Stimulated activated naive B cell treated with anti-CD40 and anti-IgM and Interleukin-4, amounts not matched to agents 10 μg/mL and 1 μg/mL and 100 μg/mL, for 72 hours (primary cell): ENCODE results near the gene LRCOL1.
A peak's percentile ranks its signal among the peaks of the same experiment; 100 is the strongest.

Experiments used
- ATAC-seq, 2 donors: fragments of 150-1000 bp; cut with Tn5 transposase; replicated peaks; 2 replicates each; pipeline ENCODE4 v1.10.0; 2021; ENCODE audit warnings: moderate library complexity in 1 of 2
- DNase-seq: peaks from one replicate; pipeline ENCODE4 v3.0.0; 2021
- H3K27ac Mint-ChIP-seq: one replicate; pipeline ENCODE4 v1.8.0; 2022; ENCODE audit warnings: mild to moderate bottlenecking, mixed read lengths
- H3K27me3 Mint-ChIP-seq, 2 donors: one replicate each; pipeline ENCODE4 v1.8.0; 2022; ENCODE audit warnings: mixed read lengths in 2 of 2
- H3K36me3 Mint-ChIP-seq, 2 donors: one replicate each; pipeline ENCODE4 v1.8.0; 2022; ENCODE audit warnings: mixed read lengths in 2 of 2, mild to moderate bottlenecking in 1 of 2
- H3K4me1 Mint-ChIP-seq, 2 donors: one replicate each; pipeline ENCODE4 v1.8.0; 2022; ENCODE audit warnings: mixed read lengths in 2 of 2, mild to moderate bottlenecking in 1 of 2
- H3K4me3 Mint-ChIP-seq, 2 donors: one replicate each; pipeline ENCODE4 v1.8.0; 2022; ENCODE audit warnings: mild to moderate bottlenecking in 2 of 2, mixed read lengths in 2 of 2, moderate library complexity in 1 of 2
- H3K9me3 Mint-ChIP-seq, 2 donors: one replicate each; pipeline ENCODE4 v1.8.0; 2022; ENCODE audit warnings: mixed read lengths in 2 of 2, mild to moderate bottlenecking in 1 of 2

LRCOL1 gene

GRCh38 chr12:132625731-132626430 lies 15.5 kb upstream of the LRCOL1 start:
- Mint-ChIP-seq H3K4me3 (no peak overlapping the region), H3K9me3 (no peaks in the 10 kb centered on the region), H3K36me3 (peaks cover 31 to 41% of the 10 kb centered on the region in 2 donors), H3K4me1 (no peaks in the 10 kb centered on the region), H3K27ac (no peak overlapping the region), H3K27me3 (no peaks in the 10 kb centered on the region)
- ATAC-seq (no peak), DNase-seq (no peak)

GRCh38 chr12:132624910-132625630 lies 14.7 kb upstream of the LRCOL1 start:
- Mint-ChIP-seq H3K4me3 (no peak overlapping the region), H3K4me1 (no peaks in the 10 kb centered on the region), H3K36me3 (peaks cover 24 to 34% of the 10 kb centered on the region in 2 donors), H3K9me3 (no peaks in the 10 kb centered on the region), H3K27ac (no peak overlapping the region), H3K27me3 (no peaks in the 10 kb centered on the region)
- ATAC-seq (no peak), DNase-seq (no peak)

DNA sequence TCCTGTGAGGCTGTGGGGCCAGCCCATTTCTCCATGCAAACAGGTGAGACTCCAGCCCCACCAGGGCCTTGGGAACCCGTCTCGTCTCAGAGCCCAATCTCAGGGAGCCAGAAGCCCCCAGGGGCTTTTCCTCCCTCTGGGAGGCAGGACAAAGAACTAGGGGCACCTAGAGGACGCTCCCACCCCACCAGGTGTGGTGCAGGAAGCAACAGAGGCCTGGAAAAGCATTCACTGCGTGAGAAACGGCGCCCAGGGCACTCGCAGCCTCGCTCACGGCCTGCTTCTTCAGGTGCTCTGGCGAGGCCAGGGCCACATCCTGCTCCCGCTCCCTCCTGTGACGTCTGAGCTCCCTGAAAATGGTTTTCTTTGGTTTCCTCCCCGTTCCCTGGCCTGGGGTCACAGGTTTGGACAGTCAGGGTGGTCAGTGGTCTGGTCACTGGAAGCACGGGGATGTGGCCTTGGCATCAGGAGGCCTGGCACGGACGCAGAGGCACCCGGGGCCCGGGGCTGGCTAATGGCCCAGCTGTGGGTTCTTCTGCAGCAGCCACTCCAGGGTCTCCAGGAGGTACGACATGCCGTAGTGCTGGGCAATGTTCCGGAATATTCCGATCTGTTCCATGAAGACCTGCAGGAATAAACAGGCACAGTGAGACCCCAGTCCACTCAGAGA lies 13.9 kb upstream of the LRCOL1 start:
- Mint-ChIP-seq H3K27me3 (no peaks in the 10 kb centered on the region), H3K4me3 (no peak overlapping the region), H3K4me1 (no peaks in the 10 kb centered on the region), H3K27ac (no peak overlapping the region), H3K9me3 (no peaks in the 10 kb centered on the region), H3K36me3 (peaks cover 17 to 26% of the 10 kb centered on the region in 2 donors)
- ATAC-seq = no peak
- no peak for DNase-seq

DNA sequence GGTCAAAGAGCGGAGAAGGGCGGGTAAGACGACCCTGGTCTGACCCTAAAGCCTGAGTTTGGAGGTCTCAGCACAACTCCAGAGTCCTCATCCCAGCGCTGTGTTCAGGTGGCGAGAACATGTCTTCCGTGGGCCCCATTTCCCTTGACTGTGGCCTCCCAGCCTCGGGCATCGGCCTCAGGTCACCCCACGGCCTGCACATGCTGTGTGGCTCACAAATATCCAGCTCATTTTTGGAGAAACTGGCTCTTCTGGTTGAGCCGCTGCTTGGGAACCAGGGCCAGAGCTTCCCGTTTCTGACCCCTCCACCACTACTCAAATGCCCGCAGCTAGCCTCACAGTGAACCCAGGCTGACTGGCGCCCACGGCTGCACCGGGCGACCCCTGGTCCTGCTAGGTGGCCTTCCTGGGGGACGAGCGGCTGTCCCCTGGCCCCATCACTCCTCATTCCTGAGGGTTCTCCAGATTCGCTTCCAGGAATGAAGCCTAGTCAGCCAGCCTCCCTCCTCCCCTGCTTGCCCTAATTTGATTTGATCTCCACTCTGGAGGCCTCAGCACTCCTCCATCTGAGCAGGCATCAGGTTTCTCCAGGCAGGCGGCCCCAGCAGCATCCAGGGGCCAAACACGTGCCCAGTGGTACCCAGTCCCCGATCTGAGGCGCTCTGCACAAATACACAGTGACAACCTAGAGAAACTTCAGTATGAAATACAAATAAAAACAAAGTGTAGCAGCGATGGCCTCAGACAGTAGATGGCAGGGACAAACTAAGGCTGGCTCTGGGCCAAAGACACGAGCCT lies 12.9 kb upstream of the LRCOL1 start:
- Mint-ChIP-seq H3K27me3 (peaks cover under 1 to 1% of the 10 kb centered on the region in 2 donors), H3K4me3 (no peak overlapping the region), H3K4me1 (peaks cover 0 to under 1% of the 10 kb centered on the region in 2 donors), H3K9me3 (no peaks in the 10 kb centered on the region), H3K36me3 (peaks cover 14 to 20% of the 10 kb centered on the region in 2 donors), H3K27ac (no peak overlapping the region)
- ATAC-seq = no peak
- no peak for DNase-seq

GRCh38 chr12:132622437-132623071 lies 12.2 kb upstream of the LRCOL1 start:
- Mint-ChIP-seq H3K27me3 (peaks cover 7 to 8% of the 10 kb centered on the region in 2 donors), H3K4me3 (no peak overlapping the region), H3K36me3 (peaks cover 19 to 27% of the 10 kb centered on the region in 2 donors), H3K4me1 (peaks cover 5 to 8% of the 10 kb centered on the region in 2 donors), H3K27ac (peak overlapping the region; percentile 42), H3K9me3 (peaks cover 2 to 5% of the 10 kb centered on the region in 2 donors)
- ATAC-seq (no peak), DNase-seq (no peak)

GRCh38 chr12:132621657-132622435 lies 11.5 kb upstream of the LRCOL1 start:
- H3K36me3 Mint-ChIP-seq = peaks cover 20 to 28% of the 10 kb centered on the region in 2 donors
- peaks cover 13 to 15% of the 10 kb centered on the region in 2 donors for H3K27me3 Mint-ChIP-seq
- peak overlapping the region; percentile 80 for H3K27ac Mint-ChIP-seq
- peaks cover 5 to 8% of the 10 kb centered on the region in 2 donors for H3K4me1 Mint-ChIP-seq
- H3K4me3 Mint-ChIP-seq = no peak overlapping the region
- H3K9me3 Mint-ChIP-seq = peaks cover 2 to 5% of the 10 kb centered on the region in 2 donors
- no peak for ATAC-seq
- no peak for DNase-seq

- no peak overlapping the region for H3K4me3 Mint-ChIP-seq
- DNase-seq = no peak
- peaks cover 16 to 22% of the 10 kb centered on the region in 2 donors for H3K27me3 Mint-ChIP-seq
- peaks cover 5 to 8% of the 10 kb centered on the region in 2 donors for H3K4me1 Mint-ChIP-seq
- peak in 1 of 2 donors; percentile 11 for ATAC-seq
- H3K36me3 Mint-ChIP-seq = peaks cover 20 to 32% of the 10 kb centered on the region in 2 donors
- H3K27ac Mint-ChIP-seq = peak overlapping the region; percentile 63
- H3K9me3 Mint-ChIP-seq = peaks cover 2 to 5% of the 10 kb centered on the region in 2 donors
Measured at GRCh38 chr12:132620899-132621656, 10.7 kb upstream of the LRCOL1 start.

DNA sequence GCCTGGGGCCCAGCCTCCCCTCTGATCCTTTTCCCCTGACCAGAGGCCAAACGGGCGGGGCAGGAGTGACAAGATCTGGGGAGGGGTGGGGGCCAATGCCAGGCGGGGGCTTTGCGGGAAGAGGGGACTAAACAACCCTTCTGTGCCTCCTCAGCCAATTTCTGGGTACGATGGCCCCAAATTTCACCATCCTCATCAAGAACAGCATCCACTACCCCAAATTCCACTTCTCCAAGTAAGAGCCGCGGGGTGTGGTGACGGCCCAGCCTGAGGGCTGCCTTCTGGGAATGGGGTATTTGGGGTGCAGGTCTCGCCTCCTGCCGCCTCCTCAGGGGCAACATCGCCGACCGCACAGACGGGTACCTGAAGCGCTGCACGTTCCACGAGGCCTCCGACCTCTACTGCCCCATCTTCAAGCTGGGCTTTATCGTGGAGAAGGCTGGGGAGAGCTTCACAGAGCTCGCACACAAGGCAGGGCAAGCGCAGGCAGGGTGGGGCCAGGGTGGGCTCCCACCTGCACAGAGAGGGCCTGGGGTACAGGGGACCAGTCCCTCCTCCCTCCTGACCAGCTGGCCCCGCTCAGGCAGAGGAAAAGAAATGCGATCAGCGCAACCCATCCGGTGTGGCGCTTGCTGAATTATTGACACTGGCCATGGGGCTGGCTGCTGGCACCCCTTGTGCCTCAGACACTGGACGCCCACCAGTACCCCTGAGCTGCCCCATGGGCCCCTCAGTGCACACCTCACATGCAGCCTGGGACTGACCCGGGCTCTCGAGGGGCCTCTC lies 9.9 kb upstream of the LRCOL1 start:
- Mint-ChIP-seq H3K4me1 (peaks cover 5 to 8% of the 10 kb centered on the region in 2 donors), H3K36me3 (peaks cover 13 to 26% of the 10 kb centered on the region in 2 donors), H3K27me3 (peaks cover 24 to 29% of the 10 kb centered on the region in 2 donors), H3K9me3 (peaks cover 2 to 5% of the 10 kb centered on the region in 2 donors), H3K27ac (no peak overlapping the region), H3K4me3 (no peak overlapping the region)
- ATAC-seq = peak; percentile 7 to 15
- no peak for DNase-seq

- ATAC-seq (no peak), DNase-seq (no peak)
- H3K27me3 Mint-ChIP-seq = peaks cover 29 to 34% of the 10 kb centered on the region in 2 donors
- H3K4me3 Mint-ChIP-seq = no peak overlapping the region
- peaks cover 8 to 14% of the 10 kb centered on the region in 2 donors for H3K4me1 Mint-ChIP-seq
- H3K36me3 Mint-ChIP-seq = peaks cover 10 to 18% of the 10 kb centered on the region in 2 donors
- H3K9me3 Mint-ChIP-seq = peaks cover 2 to 5% of the 10 kb centered on the region in 2 donors
- no peak overlapping the region for H3K27ac Mint-ChIP-seq
Measured at GRCh38 chr12:132619386-132620112, 9.2 kb upstream of the LRCOL1 start.

GRCh38 chr12:132619071-132619385 lies 8.6 kb upstream of the LRCOL1 start:
- H3K4me3 Mint-ChIP-seq = no peak overlapping the region
- H3K4me1 Mint-ChIP-seq = peaks cover 8 to 14% of the 10 kb centered on the region in 2 donors
- H3K27ac Mint-ChIP-seq = no peak overlapping the region
- H3K9me3 Mint-ChIP-seq = peaks cover 2 to 5% of the 10 kb centered on the region in 2 donors
- ATAC-seq = no peak
- peaks cover 8 to 18% of the 10 kb centered on the region in 2 donors for H3K36me3 Mint-ChIP-seq
- no peak for DNase-seq
- peaks cover 29 to 34% of the 10 kb centered on the region in 2 donors for H3K27me3 Mint-ChIP-seq

DNA sequence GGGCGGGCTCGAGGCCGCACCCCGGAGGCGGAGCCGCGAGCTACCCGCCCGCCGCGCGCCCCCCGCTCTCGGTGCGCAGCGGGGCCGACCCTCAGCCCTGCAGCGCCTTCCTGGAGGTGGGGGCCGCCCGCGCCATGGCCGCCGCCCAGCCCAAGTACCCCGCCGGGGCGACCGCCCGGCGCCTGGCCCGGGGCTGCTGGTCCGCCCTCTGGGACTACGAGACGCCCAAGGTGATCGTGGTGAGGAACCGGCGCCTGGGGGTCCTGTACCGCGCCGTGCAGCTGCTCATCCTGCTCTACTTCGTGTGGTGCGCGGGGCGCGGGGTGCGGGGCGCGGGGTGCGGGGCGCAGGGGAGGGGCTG lies 8.3 kb upstream of the LRCOL1 start, which contains the start of gene P2RX2:
TSS of gene P2RX2 (plus strand) at position 94 of the 361 bp plus-strand sequence. CDS start at position 135, 41 bp downstream.
- H3K4me3 Mint-ChIP-seq = peak within 1 kb of the TSS; percentile 45 to 54
- peaks cover 2 to 5% of the 10 kb centered on the region in 2 donors for H3K9me3 Mint-ChIP-seq
- H3K27me3 Mint-ChIP-seq = peaks cover 29 to 34% of the 10 kb centered on the region in 2 donors
- DNase-seq (no peak), ATAC-seq (no peak)
- H3K27ac Mint-ChIP-seq = peak within 1 kb of the TSS; percentile 21
- H3K36me3 Mint-ChIP-seq = peaks cover 8 to 18% of the 10 kb centered on the region in 2 donors
- H3K4me1 Mint-ChIP-seq = peaks cover 8 to 14% of the 10 kb centered on the region in 2 donors
